Stomach (tissue), 4 donors: ENCODE measurements around the gene LGI1.

ENCODE experiments used
- EP300 ChIP-seq: sonication (generic); formaldehyde crosslinking; IDR thresholded peaks from one replicate; pipeline ENCODE4 v1.6.1; 2017; ENCODE audit warnings: antibody characterized with exemption
- TF ChIP-seq, protein P1 (sequence below), 7 experiments: fragments of 450-650 bp in 4 of 7; fragments of 200-600 bp in 3 of 7; sonication (generic) in 3 of 7; IDR thresholded peaks; one replicate each; pipeline ENCODE4 v1.5.1; 2016 to 2019; ENCODE audit warnings: antibody characterized with exemption in 7 of 7, control low read depth in 2 of 7, mild to moderate bottlenecking in 1 of 7

DNA sequence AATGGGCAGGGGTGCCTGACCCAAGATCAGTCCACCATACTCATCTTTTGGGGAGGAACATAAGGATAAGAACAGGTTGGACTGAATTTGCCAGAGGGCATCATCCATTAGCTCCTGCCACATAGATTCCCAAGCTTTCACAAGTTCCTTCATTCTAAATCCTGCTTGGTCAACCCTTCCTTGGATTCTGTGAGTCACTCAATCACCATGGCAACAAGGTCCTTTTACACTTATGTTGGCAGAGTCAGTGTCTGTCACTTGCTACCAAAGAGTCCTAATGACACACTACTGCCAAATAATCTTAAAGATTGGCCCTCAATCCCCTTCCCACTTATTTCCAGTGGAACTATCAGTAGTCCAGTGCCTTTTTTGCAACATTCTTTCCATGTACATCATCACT is 5.0 kb upstream of the LGI1 start:
- TF ChIP-seq, protein P1, sequence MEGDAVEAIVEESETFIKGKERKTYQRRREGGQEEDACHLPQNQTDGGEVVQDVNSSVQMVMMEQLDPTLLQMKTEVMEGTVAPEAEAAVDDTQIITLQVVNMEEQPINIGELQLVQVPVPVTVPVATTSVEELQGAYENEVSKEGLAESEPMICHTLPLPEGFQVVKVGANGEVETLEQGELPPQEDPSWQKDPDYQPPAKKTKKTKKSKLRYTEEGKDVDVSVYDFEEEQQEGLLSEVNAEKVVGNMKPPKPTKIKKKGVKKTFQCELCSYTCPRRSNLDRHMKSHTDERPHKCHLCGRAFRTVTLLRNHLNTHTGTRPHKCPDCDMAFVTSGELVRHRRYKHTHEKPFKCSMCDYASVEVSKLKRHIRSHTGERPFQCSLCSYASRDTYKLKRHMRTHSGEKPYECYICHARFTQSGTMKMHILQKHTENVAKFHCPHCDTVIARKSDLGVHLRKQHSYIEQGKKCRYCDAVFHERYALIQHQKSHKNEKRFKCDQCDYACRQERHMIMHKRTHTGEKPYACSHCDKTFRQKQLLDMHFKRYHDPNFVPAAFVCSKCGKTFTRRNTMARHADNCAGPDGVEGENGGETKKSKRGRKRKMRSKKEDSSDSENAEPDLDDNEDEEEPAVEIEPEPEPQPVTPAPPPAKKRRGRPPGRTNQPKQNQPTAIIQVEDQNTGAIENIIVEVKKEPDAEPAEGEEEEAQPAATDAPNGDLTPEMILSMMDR (IDR thresholded peaks at IDR 0.05) = no peak
- no peak for TF ChIP-seq EP300
